ENCODE measurements around the gene DESI1. TPM values are rescaled to one million over a fixed set of nuclear protein-coding genes. Genes with fewer than 3 reads are reported as not detected.
A peak's percentile ranks its signal among the peaks of the same experiment; 100 is the strongest.

The DESI1 gene
- total and polyA plus RNA-seq, 7 donors = 14.7 to 27.6 (median 21.5) TPM

DNA sequence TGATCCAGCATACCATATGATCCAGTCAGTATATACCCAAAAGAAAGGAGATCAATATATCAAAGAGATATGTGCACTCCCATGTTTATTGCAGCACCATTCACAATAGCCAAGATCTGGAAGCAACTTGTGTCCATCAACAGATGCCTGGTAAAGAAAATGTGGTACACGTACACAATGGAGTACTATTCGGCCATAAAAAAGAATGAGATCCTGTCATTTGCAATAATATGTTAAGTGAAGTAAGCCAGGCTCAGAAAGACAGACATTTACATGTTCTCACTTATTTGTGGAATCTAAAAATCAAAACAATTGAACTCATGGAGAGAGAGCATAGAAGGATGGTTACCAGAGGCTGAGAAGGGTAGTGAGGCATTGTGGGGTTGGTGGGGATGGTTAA, 40.9 kb upstream of the DESI1 start:
- no peak overlapping the region for H3K27ac ChIP-seq
- ATAC-seq = no peak

DNA sequence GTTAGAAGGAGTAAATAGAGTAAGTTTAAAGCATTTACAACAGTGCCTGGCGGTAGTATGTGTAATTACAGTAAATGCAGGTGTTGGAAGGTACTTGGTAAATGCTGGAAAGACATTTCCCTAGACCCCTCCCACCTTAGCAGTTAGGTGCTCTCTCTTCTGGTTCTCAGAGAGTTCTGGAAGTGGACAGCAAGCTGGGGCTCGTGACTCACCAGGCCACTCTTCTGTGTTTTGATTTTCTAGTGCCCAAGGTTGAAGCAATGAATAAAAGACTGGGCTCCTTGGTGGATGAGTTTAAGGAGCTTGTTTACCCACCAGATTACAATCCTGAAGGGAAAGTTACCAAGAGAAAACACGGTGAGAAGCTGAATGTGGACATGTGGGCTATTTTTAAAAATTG, 40.2 kb upstream of the DESI1 start:
- Histone ChIP-seq H3K4me3 (no peak overlapping the region), H3K27ac (peak overlapping the region; percentile 30), H3K9me3 (no peaks in the 10 kb centered on the region), H3K36me3 (ENCODE audit: insufficient read depth in 1 of 2, low read depth in 1 of 2) (peaks cover 27 to 94% of the 10 kb centered on the region in 2 donors), H3K27me3 (ENCODE audit: insufficient read depth in 3 of 3, low read length in 2 of 3) (no peaks in the 10 kb centered on the region), H3K4me1 (peaks cover 16% of the 10 kb centered on the region)
- ATAC-seq (no peak), DNase-seq (no peak)
- TF ChIP-seq, protein P1, sequence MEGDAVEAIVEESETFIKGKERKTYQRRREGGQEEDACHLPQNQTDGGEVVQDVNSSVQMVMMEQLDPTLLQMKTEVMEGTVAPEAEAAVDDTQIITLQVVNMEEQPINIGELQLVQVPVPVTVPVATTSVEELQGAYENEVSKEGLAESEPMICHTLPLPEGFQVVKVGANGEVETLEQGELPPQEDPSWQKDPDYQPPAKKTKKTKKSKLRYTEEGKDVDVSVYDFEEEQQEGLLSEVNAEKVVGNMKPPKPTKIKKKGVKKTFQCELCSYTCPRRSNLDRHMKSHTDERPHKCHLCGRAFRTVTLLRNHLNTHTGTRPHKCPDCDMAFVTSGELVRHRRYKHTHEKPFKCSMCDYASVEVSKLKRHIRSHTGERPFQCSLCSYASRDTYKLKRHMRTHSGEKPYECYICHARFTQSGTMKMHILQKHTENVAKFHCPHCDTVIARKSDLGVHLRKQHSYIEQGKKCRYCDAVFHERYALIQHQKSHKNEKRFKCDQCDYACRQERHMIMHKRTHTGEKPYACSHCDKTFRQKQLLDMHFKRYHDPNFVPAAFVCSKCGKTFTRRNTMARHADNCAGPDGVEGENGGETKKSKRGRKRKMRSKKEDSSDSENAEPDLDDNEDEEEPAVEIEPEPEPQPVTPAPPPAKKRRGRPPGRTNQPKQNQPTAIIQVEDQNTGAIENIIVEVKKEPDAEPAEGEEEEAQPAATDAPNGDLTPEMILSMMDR (IDR thresholded peaks at IDR 0.05) = no peak
- intact Hi-C loops (cut with DNase I) = no loop called here
- WGBS, 3 donors = 90 to 93% (median 92%) methylated on average over 3 of the region's 3 CpGs

More for the DNA sequence above, 40.9 kb upstream of the DESI1 start:
- intact Hi-C loops (cut with DNase I) = no loop called here
- H3K36me3 ChIP-seq (ENCODE audit: insufficient read depth in 1 of 2, low read depth in 1 of 2) = peaks cover 24 to 88% of the 10 kb centered on the region in 2 donors
- H3K4me1 ChIP-seq = peaks cover 16% of the 10 kb centered on the region
- no peak for DNase-seq
- TF ChIP-seq, protein P1 (IDR thresholded peaks at IDR 0.05) = no peak
- 93 to 94% (median 94%) methylated on average over 2 of the region's 2 CpGs for WGBS, 3 donors
- no peaks in the 10 kb centered on the region for H3K27me3 ChIP-seq (ENCODE audit: insufficient read depth in 3 of 3, low read length in 2 of 3)
- no peaks in the 10 kb centered on the region for H3K9me3 ChIP-seq
- H3K4me3 ChIP-seq = no peak overlapping the region

DNA sequence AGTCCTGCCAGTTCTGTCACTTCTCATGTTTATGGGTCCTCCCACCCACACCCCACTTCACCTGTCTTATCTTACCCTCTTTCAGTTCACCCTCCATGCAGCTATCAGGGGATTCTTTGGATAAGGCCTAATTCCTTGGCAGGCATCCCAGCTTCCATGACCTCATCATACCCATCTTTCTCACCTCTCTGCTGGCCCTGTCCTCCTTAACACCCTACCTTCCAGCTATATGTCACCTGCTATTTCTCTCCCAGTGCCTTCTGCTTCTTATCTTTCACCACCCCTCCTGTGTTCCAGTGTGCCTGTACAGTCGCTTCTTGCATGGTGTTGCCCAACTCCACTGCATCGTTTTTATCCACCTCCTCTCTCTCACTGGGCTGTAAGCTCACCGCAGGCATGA, 39.6 kb upstream of the DESI1 start:
- 41 to 58% (median 44%) methylated on average over 3 of the region's 3 CpGs for WGBS, 3 donors
- Histone ChIP-seq H3K4me1 (peaks cover 16% of the 10 kb centered on the region), H3K36me3 (ENCODE audit: insufficient read depth in 1 of 2, low read depth in 1 of 2) (peaks cover 27 to 100% of the 10 kb centered on the region in 2 donors), H3K9me3 (no peaks in the 10 kb centered on the region), H3K27ac (peak overlapping the region; percentile 30), H3K27me3 (ENCODE audit: insufficient read depth in 3 of 3, low read length in 2 of 3) (no peaks in the 10 kb centered on the region), H3K4me3 (no peak overlapping the region)
- intact Hi-C loops (cut with DNase I) = no loop called here
- TF ChIP-seq, protein P1 (IDR thresholded peaks at IDR 0.05) = no peak
- DNase-seq (no peak), ATAC-seq (peak; percentile 62 to 90 (median 83))

DNA sequence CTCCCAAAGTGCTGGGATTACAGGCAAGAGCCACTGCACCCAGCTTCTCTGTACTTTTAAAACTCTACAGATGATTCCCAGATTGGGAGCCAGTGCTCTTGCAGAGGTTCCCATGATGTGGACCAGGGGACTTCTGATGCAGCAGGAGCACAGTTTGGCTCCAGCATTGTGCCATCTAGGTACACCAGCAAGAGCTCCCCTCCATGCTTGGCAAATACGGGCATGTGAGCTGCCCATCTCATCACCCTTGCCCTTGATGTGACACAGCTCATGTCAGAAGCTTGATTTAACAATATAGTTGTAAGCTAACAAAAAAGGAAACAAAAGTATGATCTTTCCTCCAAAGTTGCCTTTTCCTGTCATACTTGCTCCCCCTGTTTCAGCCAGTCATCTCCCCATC, 39.1 kb upstream of the DESI1 start:
- Histone ChIP-seq H3K27me3 (ENCODE audit: insufficient read depth in 3 of 3, low read length in 2 of 3) (no peaks in the 10 kb centered on the region), H3K9me3 (no peaks in the 10 kb centered on the region), H3K4me3 (no peak overlapping the region), H3K36me3 (ENCODE audit: insufficient read depth in 1 of 2, low read depth in 1 of 2) (peaks cover 23 to 100% of the 10 kb centered on the region in 2 donors), H3K4me1 (peaks cover 16% of the 10 kb centered on the region), H3K27ac (peak overlapping the region; percentile 27)
- TF ChIP-seq, protein P1 (IDR thresholded peaks at IDR 0.05) = no peak
- WGBS, 3 donors = 57 to 84% (median 66%) methylated on average over 1 of the region's 1 CpG
- peak; percentile 26 to 48 (median 46) for ATAC-seq
- no peak for DNase-seq
- intact Hi-C loops (cut with DNase I) = no loop called here

DNA sequence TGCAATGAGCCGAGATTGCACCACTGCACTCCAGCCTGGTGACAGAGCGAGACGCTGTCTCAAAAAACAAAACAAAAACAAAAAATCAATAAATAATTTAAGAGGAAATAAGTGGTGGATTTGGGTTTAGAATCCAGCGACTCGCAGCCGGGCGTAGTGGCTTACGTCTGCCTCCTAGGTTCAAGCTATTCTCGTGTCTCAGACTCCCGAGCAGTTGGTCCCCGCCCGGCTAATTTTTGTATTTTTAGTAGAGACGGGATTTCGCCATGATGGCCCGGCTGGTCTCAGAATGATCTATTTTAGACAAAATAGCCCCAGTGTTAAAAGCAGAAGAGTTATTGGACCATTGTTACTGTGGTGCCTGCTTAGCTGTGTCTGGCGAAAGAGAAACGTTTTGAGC, 38.0 kb upstream of the DESI1 start:
- Histone ChIP-seq H3K9me3 (no peaks in the 10 kb centered on the region), H3K4me3 (no peak overlapping the region), H3K36me3 (ENCODE audit: insufficient read depth in 1 of 2, low read depth in 1 of 2) (peaks cover 32 to 100% of the 10 kb centered on the region in 2 donors), H3K27me3 (ENCODE audit: insufficient read depth in 3 of 3, low read length in 2 of 3) (no peaks in the 10 kb centered on the region), H3K27ac (peak overlapping the region; percentile 27), H3K4me1 (peaks cover 16% of the 10 kb centered on the region)
- intact Hi-C loops (cut with DNase I) = no loop called here
- 93 to 94% (median 94%) methylated on average over 17 of the region's 17 CpGs for WGBS, 3 donors
- TF ChIP-seq, protein P1 (IDR thresholded peaks at IDR 0.05) = no peak
- ATAC-seq (no peak), DNase-seq (no peak)

All from psoas muscle (tissue), 8 donors.